Peyer's patch (tissue), 4 donors: ENCODE results near the gene ZG16B. TPM values are rescaled to one million over a fixed set of nuclear protein-coding genes. Genes with fewer than 3 reads are reported as not detected.

ENCODE experiments used
- DNase-seq, 3 donors: peaks; one replicate each; pipeline ENCODE4 v3.0.0-alpha.2; 2017 to 2019
- H3K27ac ChIP-seq, 4 donors: fragments of 200-600 bp; sonication (generic); one replicate each; pipeline ENCODE4 v1.5.1; 2016 to 2019
- H3K27me3 ChIP-seq, 2 donors: fragments of 200-600 bp; sonication (generic); one replicate each; pipeline ENCODE4 v1.5.1; 2019
- H3K36me3 ChIP-seq, 3 donors: fragments of 200-600 bp; sonication (generic); one replicate each; pipeline ENCODE4 v1.5.1; 2016 to 2019
- H3K4me1 ChIP-seq, 4 donors: fragments of 200-600 bp; sonication (generic); one replicate each; pipeline ENCODE4 v1.5.1; 2016 to 2019
- H3K4me3 ChIP-seq, 4 donors: fragments of 200-600 bp; sonication (generic); 1 replicate in 3 of 4; 2 replicates in 1 of 4; pipeline ENCODE4 v1.5.1; 2016 to 2019; ENCODE audit warnings: mild to moderate bottlenecking in 1 of 4
- H3K9me3 ChIP-seq, 4 donors: fragments of 200-600 bp; sonication (generic); one replicate each; pipeline ENCODE4 v1.5.1; 2016 to 2019; ENCODE audit warnings: mild to moderate bottlenecking in 1 of 4
- POLR2A ChIP-seq, 2 donors: fragments of 450-650 bp; IDR thresholded peaks; one replicate each; pipeline ENCODE4 v1.5.1; 2017; ENCODE audit warnings: antibody characterized with exemption in 2 of 2, mild to moderate bottlenecking in 2 of 2, moderate library complexity in 2 of 2
- small RNA-seq, 2 donors: library from RNA; depleted of rRNA; stranded (forward); fragments of <200 nt; gene quantifications; one replicate each; pipeline ENCODE3, GENCODE V24; 2016
- total RNA-seq, 4 donors: library from RNA; depleted of rRNA; stranded (reverse); fragments of >200 nt; gene quantifications; one replicate each; pipeline ENCODE4 v1.1.0, GENCODE V29; 2016
- TF ChIP-seq, protein P1 (sequence below), 6 experiments: fragments of 450-650 bp in 4 of 6; fragments of 200-600 bp in 2 of 6; sonication (generic) in 1 of 6; IDR thresholded peaks; one replicate each; pipeline ENCODE4 v1.5.1; 2017 to 2019; ENCODE audit warnings: antibody characterized with exemption in 6 of 6, mild to moderate bottlenecking in 3 of 6, moderate library complexity in 1 of 6

Gene ZG16B
- total RNA-seq, 4 donors from 2014 or later: 2.5 to 13.0 (median 5.5) TPM

DNA sequence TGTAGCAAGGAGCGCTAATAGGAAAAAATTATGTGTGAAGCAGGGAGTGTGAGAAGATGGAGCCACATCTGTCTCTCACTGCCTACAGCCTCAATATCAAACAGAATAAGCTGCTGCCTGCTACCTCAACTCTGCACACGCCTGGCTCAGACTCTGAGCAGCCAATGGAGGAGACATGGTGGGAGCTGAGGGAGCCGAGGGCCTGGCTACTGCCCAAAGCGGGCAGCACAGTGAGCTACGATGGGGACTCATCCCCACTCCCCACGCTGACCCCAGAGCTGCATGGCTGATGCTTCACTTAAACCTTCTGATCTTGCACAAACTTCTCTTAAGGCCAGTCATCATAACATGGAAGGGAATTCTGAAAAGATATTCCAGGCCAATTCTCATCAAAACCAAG, 41.8 kb downstream of the ZG16B start:
- no peak for TF ChIP-seq POLR2A (IDR thresholded peaks at IDR 0.05)
- TF ChIP-seq, protein P1, sequence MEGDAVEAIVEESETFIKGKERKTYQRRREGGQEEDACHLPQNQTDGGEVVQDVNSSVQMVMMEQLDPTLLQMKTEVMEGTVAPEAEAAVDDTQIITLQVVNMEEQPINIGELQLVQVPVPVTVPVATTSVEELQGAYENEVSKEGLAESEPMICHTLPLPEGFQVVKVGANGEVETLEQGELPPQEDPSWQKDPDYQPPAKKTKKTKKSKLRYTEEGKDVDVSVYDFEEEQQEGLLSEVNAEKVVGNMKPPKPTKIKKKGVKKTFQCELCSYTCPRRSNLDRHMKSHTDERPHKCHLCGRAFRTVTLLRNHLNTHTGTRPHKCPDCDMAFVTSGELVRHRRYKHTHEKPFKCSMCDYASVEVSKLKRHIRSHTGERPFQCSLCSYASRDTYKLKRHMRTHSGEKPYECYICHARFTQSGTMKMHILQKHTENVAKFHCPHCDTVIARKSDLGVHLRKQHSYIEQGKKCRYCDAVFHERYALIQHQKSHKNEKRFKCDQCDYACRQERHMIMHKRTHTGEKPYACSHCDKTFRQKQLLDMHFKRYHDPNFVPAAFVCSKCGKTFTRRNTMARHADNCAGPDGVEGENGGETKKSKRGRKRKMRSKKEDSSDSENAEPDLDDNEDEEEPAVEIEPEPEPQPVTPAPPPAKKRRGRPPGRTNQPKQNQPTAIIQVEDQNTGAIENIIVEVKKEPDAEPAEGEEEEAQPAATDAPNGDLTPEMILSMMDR (IDR thresholded peaks at IDR 0.05): no peak
- Histone ChIP-seq H3K36me3 (no peaks in the 10 kb centered on the region), H3K27me3 (no peaks in the 10 kb centered on the region), H3K4me1 (peaks cover 0 to 10% (median 2%) of the 10 kb centered on the region in 4 donors), H3K9me3 (no peaks in the 10 kb centered on the region), H3K4me3 (no peak overlapping the region), H3K27ac (no peak overlapping the region)
- DNase-seq: no peak

DNA sequence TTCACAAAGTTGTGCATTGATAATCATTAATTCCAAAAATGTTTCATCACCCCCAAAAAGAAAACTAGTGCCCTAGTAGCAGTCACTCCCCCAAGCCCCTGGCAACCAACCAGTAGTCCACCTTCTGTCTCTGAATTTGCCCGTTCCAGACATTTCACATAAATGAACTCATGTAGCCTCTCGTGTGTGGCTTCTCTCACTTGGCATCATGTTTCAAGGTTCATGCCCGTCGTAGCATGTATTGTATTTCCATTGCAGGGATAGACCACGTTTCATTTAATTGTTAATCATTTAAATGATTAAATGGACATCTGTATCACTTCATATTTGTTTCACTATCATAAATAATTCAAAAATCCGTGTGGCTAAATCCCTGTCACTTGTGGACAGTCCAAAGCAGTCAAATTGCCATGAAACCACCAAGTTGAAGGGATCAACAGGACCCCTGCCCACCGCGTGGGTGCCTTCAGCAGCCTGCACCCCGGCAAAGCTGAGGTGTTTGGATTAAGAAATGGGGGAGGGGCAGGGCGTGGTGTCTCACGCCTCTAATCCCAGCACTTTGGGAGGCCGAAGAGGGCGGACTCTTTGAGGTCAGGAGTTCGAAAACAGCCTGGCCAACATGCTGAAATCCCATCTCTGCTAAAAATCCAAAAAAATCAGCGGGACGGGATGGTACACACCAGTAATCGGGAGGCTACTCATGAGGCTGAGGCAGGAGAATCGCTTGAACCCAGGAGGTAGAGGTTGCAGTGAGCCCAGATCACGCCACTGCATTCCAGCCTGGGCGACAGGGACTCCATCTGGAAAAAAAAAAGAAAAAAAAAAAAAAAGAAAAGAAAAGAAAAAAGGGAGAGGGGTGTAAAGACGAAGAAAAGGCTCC, 44.2 kb downstream of the ZG16B start:
- TF ChIP-seq POLR2A (IDR thresholded peaks at IDR 0.05): no peak
- TF ChIP-seq, protein P1 (IDR thresholded peaks at IDR 0.05): no peak
- no peaks in the 10 kb centered on the region for H3K36me3 ChIP-seq
- H3K4me3 ChIP-seq: no peak overlapping the region
- H3K27me3 ChIP-seq: no peaks in the 10 kb centered on the region
- H3K27ac ChIP-seq: no peak overlapping the region
- H3K4me1 ChIP-seq: peaks cover 0 to 5% (median 0%) of the 10 kb centered on the region in 4 donors
- no peak for DNase-seq
- H3K9me3 ChIP-seq: no peaks in the 10 kb centered on the region

GRCh38 chr16:2874912-2875362, 44.8 kb downstream of the ZG16B start:
- Histone ChIP-seq H3K36me3 (no peaks in the 10 kb centered on the region), H3K27ac (no peak overlapping the region), H3K4me1 (peaks cover 0 to 5% (median 0%) of the 10 kb centered on the region in 4 donors), H3K27me3 (no peaks in the 10 kb centered on the region), H3K4me3 (no peak overlapping the region), H3K9me3 (no peaks in the 10 kb centered on the region)
- TF ChIP-seq, protein P1 (IDR thresholded peaks at IDR 0.05): peak; percentile 89 to 99 (median 97)
- TF ChIP-seq POLR2A (IDR thresholded peaks at IDR 0.05): no peak
- DNase-seq: peak; percentile 64 to 87 (median 85)

DNA sequence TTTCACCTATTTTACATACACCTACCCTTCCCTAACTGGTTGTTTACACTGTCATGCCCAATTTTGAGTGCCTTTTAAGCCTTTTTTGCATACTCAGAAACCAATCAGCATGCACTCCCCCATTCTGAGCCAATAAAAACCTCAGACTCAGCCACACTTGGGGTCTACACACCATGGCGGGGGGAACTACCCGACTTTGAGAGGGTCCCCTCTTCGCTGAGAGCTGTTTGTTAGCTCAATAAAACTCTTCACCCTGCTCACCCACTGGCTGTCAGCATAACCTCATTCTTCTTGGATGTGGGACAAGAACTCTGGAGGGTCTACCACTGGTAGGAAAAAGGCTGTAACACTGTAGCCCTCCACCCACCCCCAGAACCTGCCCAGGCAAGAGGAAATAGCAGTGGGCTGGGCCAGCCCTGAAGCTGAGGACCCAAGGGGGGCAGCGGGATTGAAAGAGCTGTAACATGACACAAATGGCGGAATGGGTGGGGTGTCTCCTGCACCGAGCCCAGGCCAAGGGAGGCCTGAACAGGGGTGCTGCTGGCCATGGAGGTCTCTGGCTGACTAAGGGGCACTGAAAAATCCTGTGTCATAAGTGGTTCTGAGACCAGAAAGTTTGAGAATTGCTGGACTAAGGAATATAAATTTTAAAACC, 49.9 kb downstream of the ZG16B start:
- no peaks in the 10 kb centered on the region for H3K9me3 ChIP-seq
- no peaks in the 10 kb centered on the region for H3K27me3 ChIP-seq
- no peaks in the 10 kb centered on the region for H3K36me3 ChIP-seq
- no peak overlapping the region for H3K4me3 ChIP-seq
- no peak overlapping the region for H3K27ac ChIP-seq
- no peak for DNase-seq
- peaks cover 0 to 16% (median 5%) of the 10 kb centered on the region in 4 donors for H3K4me1 ChIP-seq
- TF ChIP-seq, protein P1 (IDR thresholded peaks at IDR 0.05): no peak
- no peak for TF ChIP-seq POLR2A (IDR thresholded peaks at IDR 0.05)

Small RNA genes within 50 kb of the gene (small RNA-seq; reads per million reads assigned to genes)
- gene SNORA3C: 0 reads per million in 2 donors

Other genes starting within 250 kb of the ZG16B start
- gene KCTD5, start 147.8 kb upstream of the ZG16B start, total RNA-seq: 10 to 100 TPM; 23.1 to 85.6 (median 56.4) TPM
- 1 to 10 TPM in 2 of 4 donors, not detected in 2; 1.2 TPM for gene PRSS27, start 110.1 kb upstream of the ZG16B start, total RNA-seq
- 1,000 to 10,000 TPM in 3 of 4 donors, 100 to 1,000 TPM in 1; 683 to 3,742 (median 1,673) TPM for gene SRRM2, start 77.7 kb upstream of the ZG16B start, total RNA-seq
- gene ELOB, start 53.0 kb upstream of the ZG16B start, total RNA-seq: 100 to 1,000 TPM in 3 of 4 donors, 10 to 100 TPM in 1; 66.8 to 243 (median 220) TPM
- gene PRSS33, start 42.7 kb upstream of the ZG16B start, total RNA-seq: not detected
- not detected for gene PRSS41, start 31.8 kb upstream of the ZG16B start, total RNA-seq
- under 1 TPM in 1 of 4 donors, not detected in 3; 0.88 TPM for gene PRSS21, start 13.1 kb upstream of the ZG16B start, total RNA-seq
- 1 to 10 TPM in 3 of 4 donors, not detected in 1; 1.4 to 1.9 (median 1.8) TPM for gene PRSS22, start 27.9 kb downstream of the ZG16B start, total RNA-seq
- gene FLYWCH2, start 52.9 kb downstream of the ZG16B start, total RNA-seq: 10 to 100 TPM; 40.8 to 61.3 (median 53.1) TPM
- gene FLYWCH1, start 81.6 kb downstream of the ZG16B start, total RNA-seq: 10 to 100 TPM; 30.1 to 67.4 (median 46.8) TPM
- gene KREMEN2, start 134.0 kb downstream of the ZG16B start, total RNA-seq: 1 to 10 TPM in 1 of 4 donors, under 1 TPM in 1, not detected in 2; 0.40 to 1.6 TPM
- 10 to 100 TPM in 1 of 4 donors, 1 to 10 TPM in 3; 6.3 to 13.2 (median 9.2) TPM for gene PAQR4, start 139.0 kb downstream of the ZG16B start, total RNA-seq
- 10 to 100 TPM in 1 of 4 donors, 1 to 10 TPM in 3; 4.3 to 23.9 (median 6.0) TPM for gene PKMYT1, start 150.1 kb downstream of the ZG16B start, total RNA-seq
- 1 to 10 TPM in 3 of 4 donors, under 1 TPM in 1; 0.76 to 2.5 (median 1.2) TPM for gene CLDN9, start 182.6 kb downstream of the ZG16B start, total RNA-seq
- not detected for gene CLDN6, start 187.9 kb downstream of the ZG16B start, total RNA-seq
- 10 to 100 TPM in 3 of 4 donors, 1 to 10 TPM in 1; 4.1 to 56.4 (median 39.8) TPM for gene TNFRSF12A, start 190.1 kb downstream of the ZG16B start, total RNA-seq
- 10 to 100 TPM; 14.0 to 38.0 (median 34.1) TPM for gene HCFC1R1, start 193.6 kb downstream of the ZG16B start, total RNA-seq
- gene THOC6, start 193.7 kb downstream of the ZG16B start, total RNA-seq: 10 to 100 TPM in 3 of 4 donors, 1 to 10 TPM in 1; 9.6 to 64.4 (median 27.1) TPM
- 100 to 1,000 TPM in 2 of 4 donors, 10 to 100 TPM in 2; 44.6 to 126 (median 93.8) TPM for gene BICDL2, start 206.6 kb downstream of the ZG16B start, total RNA-seq
- gene MMP25, start 216.3 kb downstream of the ZG16B start, total RNA-seq: 1 to 10 TPM in 3 of 4 donors, not detected in 1; 1.4 to 3.3 (median 2.4) TPM
- 100 to 1,000 TPM in 3 of 4 donors, 10 to 100 TPM in 1; 93.3 to 676 (median 590) TPM for gene IL32, start 235.3 kb downstream of the ZG16B start, total RNA-seq